GM15510 (cell line): ENCODE data around the gene SHISAL1.

Source experiments
- POLR2A ChIP-seq: IDR thresholded peaks from 3 replicates; pipeline ENCODE4 v1.6.1; 2011; ENCODE audit warnings: borderline replicate concordance; ENCODE audit not compliant: insufficient read length; ENCODE audit errors: extremely low read depth

SHISAL1 gene

GRCh38 chr22:44351037-44351436 is 38.3 kb upstream of the SHISAL1 start:
- TF ChIP-seq POLR2A = no peak

- no peak for TF ChIP-seq POLR2A
Measured at GRCh38 chr22:44349594-44349993, 36.8 kb upstream of the SHISAL1 start.

- TF ChIP-seq POLR2A = no peak
Measured at GRCh38 chr22:44348971-44349560, 36.3 kb upstream of the SHISAL1 start.

GRCh38 chr22:44347549-44347948 is 34.8 kb upstream of the SHISAL1 start:
- no peak for TF ChIP-seq POLR2A

GRCh38 chr22:44347080-44347479 is 34.3 kb upstream of the SHISAL1 start:
- no peak for TF ChIP-seq POLR2A

- no peak for TF ChIP-seq POLR2A
Measured at GRCh38 chr22:44345872-44346271, 33.1 kb upstream of the SHISAL1 start.

- no peak for TF ChIP-seq POLR2A
Measured at GRCh38 chr22:44344407-44344806, 31.7 kb upstream of the SHISAL1 start.

- no peak for TF ChIP-seq POLR2A
Measured at GRCh38 chr22:44342347-44342956, 29.7 kb upstream of the SHISAL1 start.

GRCh38 chr22:44341431-44342346 is 28.9 kb upstream of the SHISAL1 start:
- no peak for TF ChIP-seq POLR2A

- TF ChIP-seq POLR2A = no peak
Measured at GRCh38 chr22:44340271-44341239, 27.8 kb upstream of the SHISAL1 start.

- no peak for TF ChIP-seq POLR2A
Measured at GRCh38 chr22:44338906-44339305, 26.2 kb upstream of the SHISAL1 start.

GRCh38 chr22:44338177-44338810 is 25.5 kb upstream of the SHISAL1 start:
- no peak for TF ChIP-seq POLR2A

- no peak for TF ChIP-seq POLR2A
Measured at GRCh38 chr22:44337678-44338004, 24.9 kb upstream of the SHISAL1 start.

GRCh38 chr22:44336962-44337677 is 24.4 kb upstream of the SHISAL1 start:
- no peak for TF ChIP-seq POLR2A
